Liver (tissue), 9 donors: ENCODE results near the gene CUBN. TPM values are rescaled to one million over a fixed set of nuclear protein-coding genes. Genes with fewer than 3 reads are reported as not detected.

ENCODE experiments used
- DNase-seq: peaks from one replicate; pipeline ENCODE4 v3.0.0-alpha.2; 2017; ENCODE audit warnings: low spot score
- H3K27ac ChIP-seq, 2 donors: one replicate each; pipeline ENCODE4 v1.7.0; 2013; ENCODE audit warnings: inconsistent platforms in 2 of 2, low read length in 2 of 2, control low read depth in 1 of 2, low read depth in 1 of 2, mild to moderate bottlenecking in 1 of 2
- H3K27me3 ChIP-seq, 4 donors: one replicate each; pipeline versions ENCODE4 v1.6.1 to v1.7.0; 2013; ENCODE audit warnings: low read length in 3 of 4, inconsistent platforms in 1 of 4, mild to moderate bottlenecking in 1 of 4, moderate library complexity in 1 of 4; ENCODE audit not compliant: control insufficient read depth in 4 of 4, insufficient read depth in 4 of 4
- H3K36me3 ChIP-seq, 4 donors: one replicate each; pipeline versions ENCODE4 v1.6.1 to v1.7.0; 2013; ENCODE audit warnings: low read length in 3 of 4, mild to moderate bottlenecking in 3 of 4, low read depth in 1 of 4, moderate library complexity in 1 of 4; ENCODE audit not compliant: control insufficient read depth in 4 of 4, insufficient read depth in 3 of 4
- H3K4me1 ChIP-seq, 4 donors: one replicate each; pipeline versions ENCODE4 v1.6.1 to v1.7.0; 2013; ENCODE audit warnings: low read length in 3 of 4, mild to moderate bottlenecking in 3 of 4, moderate library complexity in 1 of 4; ENCODE audit not compliant: control insufficient read depth in 4 of 4, insufficient read depth in 4 of 4
- H3K4me3 ChIP-seq, 3 donors: one replicate each; pipeline versions ENCODE4 v1.6.1 to v1.7.0; 2013; ENCODE audit warnings: low read length in 3 of 3, control low read depth in 1 of 3, low read depth in 1 of 3, mild to moderate bottlenecking in 1 of 3
- H3K9ac ChIP-seq, 2 donors: one replicate each; pipeline ENCODE4 v1.7.0; 2013; ENCODE audit warnings: low read length in 2 of 2, mild to moderate bottlenecking in 2 of 2, moderate library complexity in 2 of 2, control low read depth in 1 of 2, low read depth in 1 of 2
- H3K9me3 ChIP-seq, 4 donors: one replicate each; pipeline versions ENCODE4 v1.6.1 to v1.7.0; 2013; ENCODE audit warnings: low read length in 3 of 4; ENCODE audit not compliant: control insufficient read depth in 4 of 4
- EGR1 ChIP-seq, 2 donors: IDR thresholded peaks; 2 replicates each; pipeline ENCODE4 v1.6.1; 2016 to 2018; ENCODE audit warnings: antibody characterized with exemption in 2 of 2, low read depth in 2 of 2
- FOXA1 ChIP-seq: IDR thresholded peaks from 2 replicates; pipeline ENCODE4 v1.6.1; 2016; ENCODE audit warnings: antibody characterized with exemption
- FOXA2 ChIP-seq: IDR thresholded peaks from 2 replicates; pipeline ENCODE4 v1.6.1; 2016; ENCODE audit warnings: antibody characterized with exemption
- HNF4A ChIP-seq, 2 donors: conservative IDR thresholded peaks; 2 replicates each; pipeline ENCODE4 v1.6.1; 2016; ENCODE audit warnings: antibody characterized with exemption in 2 of 2, mild to moderate bottlenecking in 2 of 2
- HNF4G ChIP-seq: IDR thresholded peaks from 2 replicates; pipeline ENCODE4 v1.6.1; 2016; ENCODE audit warnings: antibody characterized with exemption
- JUND ChIP-seq, 2 donors: IDR thresholded peaks; 2 replicates each; pipeline ENCODE4 v1.6.1; 2016; ENCODE audit warnings: antibody characterized with exemption in 2 of 2
- NR2F2 ChIP-seq: IDR thresholded peaks from 2 replicates; pipeline ENCODE4 v1.6.1; 2016; ENCODE audit warnings: antibody characterized with exemption
- RAD21 ChIP-seq, 2 donors: IDR thresholded peaks; 2 replicates each; pipeline ENCODE4 v1.6.1; 2016; ENCODE audit warnings: antibody characterized with exemption in 2 of 2, mild to moderate bottlenecking in 2 of 2
- RXRA ChIP-seq, 2 donors: IDR thresholded peaks; 2 replicates each; pipeline ENCODE4 v1.6.1; 2017 to 2018; ENCODE audit warnings: antibody characterized with exemption in 2 of 2, mild to moderate bottlenecking in 1 of 2
- SP1 ChIP-seq: IDR thresholded peaks from 2 replicates; pipeline ENCODE4 v1.6.1; 2018; ENCODE audit warnings: antibody characterized with exemption, mild to moderate bottlenecking
- TAF1 ChIP-seq: conservative IDR thresholded peaks from 2 replicates; pipeline ENCODE4 v1.6.1; 2016; ENCODE audit warnings: antibody characterized with exemption, mild to moderate bottlenecking
- YY1 ChIP-seq: IDR thresholded peaks from 2 replicates; pipeline ENCODE4 v1.6.1; 2016; ENCODE audit warnings: antibody characterized with exemption, mild to moderate bottlenecking
- WGBS: extraction: QIAGEN DNeasy Blood & Tissue Kit; methylation state at CpG from one replicate; pipeline ENCODE4 v1.1.7; 2013; 5-methylcytosine and 5-hydroxymethylcytosine counted together
- polyA plus RNA-seq, 2 donors: library from polyadenylated mRNA; stranded (reverse) in 1 of 2; unstranded in 1 of 2; fragments of 200-250 nt in 1 of 2; fragments of >200 nt in 1 of 2; fragmentation: Nextera tagmentation in 1 of 2; extraction: Ambion mirVana in 1 of 2; gene quantifications; one replicate each; pipeline versions ENCODE4 v1.2.1 to v1.2.3, GENCODE V29; 2013 to 2015
- total RNA-seq, 2 donors: library from RNA; depleted of rRNA; stranded (reverse); fragments of >200 nt; gene quantifications; one replicate each; pipeline ENCODE4 v1.2.3, GENCODE V29; 2014
- TF ChIP-seq, protein P1 (sequence below): IDR thresholded peaks from 2 replicates; pipeline ENCODE4 v1.6.1; 2016; ENCODE audit warnings: antibody characterized with exemption
- TF ChIP-seq, protein P2 (sequence below): fragments of 150-350 bp; IDR thresholded peaks from 2 replicates; pipeline ENCODE4 v1.5.1; 2017; ENCODE audit warnings: improper control_type of control experiment, low read depth, low read length; ENCODE audit not compliant: missing input control
- TF ChIP-seq, protein P3 (sequence below): IDR thresholded peaks from 2 replicates; pipeline ENCODE4 v1.6.1; 2016; ENCODE audit warnings: antibody characterized with exemption
- TF ChIP-seq, protein P4 (sequence below): IDR thresholded peaks from 2 replicates; pipeline ENCODE4 v1.6.1; 2016; ENCODE audit warnings: antibody characterized with exemption, mild to moderate bottlenecking
- TF ChIP-seq, protein P5 (sequence below): IDR thresholded peaks from 2 replicates; pipeline ENCODE4 v1.6.1; 2016; ENCODE audit warnings: antibody characterized with exemption
- donor health status: healthy.
- donor health status: healthy.
- donor health status: healthy.
- donor health status: healthy.
- donor health status: healthy.

The CUBN gene
- total and polyA plus RNA-seq, 4 donors = 0.01 to 0.67 (median 0.30) TPM

DNA sequence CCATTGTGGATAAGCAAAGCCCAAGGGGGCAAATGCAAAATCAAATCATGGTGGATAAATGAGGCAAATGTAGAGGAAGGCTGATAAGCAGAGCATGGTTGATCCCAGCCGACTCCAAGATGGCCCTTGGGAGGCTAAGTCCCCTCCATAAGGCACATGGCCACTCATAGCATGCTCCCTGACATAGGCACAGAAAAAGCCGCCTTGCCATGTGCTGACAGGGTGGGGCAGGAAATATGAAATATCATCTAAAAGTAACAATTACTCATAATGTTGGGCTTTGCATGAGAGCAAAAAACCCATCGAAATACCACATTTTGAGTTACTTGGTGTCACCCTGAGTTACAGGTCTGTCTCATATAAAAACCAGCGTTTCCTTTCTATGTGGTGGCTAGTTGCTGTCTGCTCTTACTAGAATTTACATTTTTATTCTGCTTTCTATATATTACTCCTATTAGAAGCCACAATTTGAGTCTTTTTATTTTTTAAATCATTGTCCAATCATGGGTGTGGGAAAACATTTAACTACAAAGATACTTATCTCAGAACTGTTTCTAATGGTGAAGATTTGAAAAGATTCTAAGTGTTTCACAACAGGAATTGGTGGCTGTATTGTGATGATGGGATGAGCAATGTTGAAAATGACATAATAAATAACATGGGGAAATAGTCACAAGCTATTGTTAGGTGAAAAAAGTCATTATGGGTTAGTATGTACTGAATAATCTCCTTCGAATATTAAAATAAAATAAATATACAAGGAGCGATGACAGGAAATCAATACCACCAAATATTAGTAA is 102.7 kb downstream of the CUBN start:
- no peak for DNase-seq
- H3K9ac ChIP-seq = no peak overlapping the region
- no peak overlapping the region for H3K4me3 ChIP-seq
- no peaks in the 10 kb centered on the region for H3K27me3 ChIP-seq
- H3K27ac ChIP-seq = no peak overlapping the region
- no peak for TF ChIP-seq FOXA1
- TF ChIP-seq, protein P1, sequence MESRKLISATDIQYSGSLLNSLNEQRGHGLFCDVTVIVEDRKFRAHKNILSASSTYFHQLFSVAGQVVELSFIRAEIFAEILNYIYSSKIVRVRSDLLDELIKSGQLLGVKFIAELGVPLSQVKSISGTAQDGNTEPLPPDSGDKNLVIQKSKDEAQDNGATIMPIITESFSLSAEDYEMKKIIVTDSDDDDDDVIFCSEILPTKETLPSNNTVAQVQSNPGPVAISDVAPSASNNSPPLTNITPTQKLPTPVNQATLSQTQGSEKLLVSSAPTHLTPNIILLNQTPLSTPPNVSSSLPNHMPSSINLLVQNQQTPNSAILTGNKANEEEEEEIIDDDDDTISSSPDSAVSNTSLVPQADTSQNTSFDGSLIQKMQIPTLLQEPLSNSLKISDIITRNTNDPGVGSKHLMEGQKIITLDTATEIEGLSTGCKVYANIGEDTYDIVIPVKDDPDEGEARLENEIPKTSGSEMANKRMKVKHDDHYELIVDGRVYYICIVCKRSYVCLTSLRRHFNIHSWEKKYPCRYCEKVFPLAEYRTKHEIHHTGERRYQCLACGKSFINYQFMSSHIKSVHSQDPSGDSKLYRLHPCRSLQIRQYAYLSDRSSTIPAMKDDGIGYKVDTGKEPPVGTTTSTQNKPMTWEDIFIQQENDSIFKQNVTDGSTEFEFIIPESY = no peak
- no peak for TF ChIP-seq TAF1
- TF ChIP-seq HNF4G = no peak
- TF ChIP-seq SP1 = no peak
- TF ChIP-seq RAD21 (IDR thresholded peaks at IDR 0.05) = no peak
- TF ChIP-seq HNF4A (conservative IDR thresholded peaks at IDR 0.05) = no peak
- no peak for TF ChIP-seq RXRA (IDR thresholded peaks at IDR 0.05)
- TF ChIP-seq NR2F2 = no peak
- TF ChIP-seq, protein P2, sequence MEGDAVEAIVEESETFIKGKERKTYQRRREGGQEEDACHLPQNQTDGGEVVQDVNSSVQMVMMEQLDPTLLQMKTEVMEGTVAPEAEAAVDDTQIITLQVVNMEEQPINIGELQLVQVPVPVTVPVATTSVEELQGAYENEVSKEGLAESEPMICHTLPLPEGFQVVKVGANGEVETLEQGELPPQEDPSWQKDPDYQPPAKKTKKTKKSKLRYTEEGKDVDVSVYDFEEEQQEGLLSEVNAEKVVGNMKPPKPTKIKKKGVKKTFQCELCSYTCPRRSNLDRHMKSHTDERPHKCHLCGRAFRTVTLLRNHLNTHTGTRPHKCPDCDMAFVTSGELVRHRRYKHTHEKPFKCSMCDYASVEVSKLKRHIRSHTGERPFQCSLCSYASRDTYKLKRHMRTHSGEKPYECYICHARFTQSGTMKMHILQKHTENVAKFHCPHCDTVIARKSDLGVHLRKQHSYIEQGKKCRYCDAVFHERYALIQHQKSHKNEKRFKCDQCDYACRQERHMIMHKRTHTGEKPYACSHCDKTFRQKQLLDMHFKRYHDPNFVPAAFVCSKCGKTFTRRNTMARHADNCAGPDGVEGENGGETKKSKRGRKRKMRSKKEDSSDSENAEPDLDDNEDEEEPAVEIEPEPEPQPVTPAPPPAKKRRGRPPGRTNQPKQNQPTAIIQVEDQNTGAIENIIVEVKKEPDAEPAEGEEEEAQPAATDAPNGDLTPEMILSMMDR = no peak
- TF ChIP-seq, protein P3, sequence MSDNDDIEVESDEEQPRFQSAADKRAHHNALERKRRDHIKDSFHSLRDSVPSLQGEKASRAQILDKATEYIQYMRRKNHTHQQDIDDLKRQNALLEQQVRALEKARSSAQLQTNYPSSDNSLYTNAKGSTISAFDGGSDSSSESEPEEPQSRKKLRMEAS = no peak
- TF ChIP-seq, protein P4, sequence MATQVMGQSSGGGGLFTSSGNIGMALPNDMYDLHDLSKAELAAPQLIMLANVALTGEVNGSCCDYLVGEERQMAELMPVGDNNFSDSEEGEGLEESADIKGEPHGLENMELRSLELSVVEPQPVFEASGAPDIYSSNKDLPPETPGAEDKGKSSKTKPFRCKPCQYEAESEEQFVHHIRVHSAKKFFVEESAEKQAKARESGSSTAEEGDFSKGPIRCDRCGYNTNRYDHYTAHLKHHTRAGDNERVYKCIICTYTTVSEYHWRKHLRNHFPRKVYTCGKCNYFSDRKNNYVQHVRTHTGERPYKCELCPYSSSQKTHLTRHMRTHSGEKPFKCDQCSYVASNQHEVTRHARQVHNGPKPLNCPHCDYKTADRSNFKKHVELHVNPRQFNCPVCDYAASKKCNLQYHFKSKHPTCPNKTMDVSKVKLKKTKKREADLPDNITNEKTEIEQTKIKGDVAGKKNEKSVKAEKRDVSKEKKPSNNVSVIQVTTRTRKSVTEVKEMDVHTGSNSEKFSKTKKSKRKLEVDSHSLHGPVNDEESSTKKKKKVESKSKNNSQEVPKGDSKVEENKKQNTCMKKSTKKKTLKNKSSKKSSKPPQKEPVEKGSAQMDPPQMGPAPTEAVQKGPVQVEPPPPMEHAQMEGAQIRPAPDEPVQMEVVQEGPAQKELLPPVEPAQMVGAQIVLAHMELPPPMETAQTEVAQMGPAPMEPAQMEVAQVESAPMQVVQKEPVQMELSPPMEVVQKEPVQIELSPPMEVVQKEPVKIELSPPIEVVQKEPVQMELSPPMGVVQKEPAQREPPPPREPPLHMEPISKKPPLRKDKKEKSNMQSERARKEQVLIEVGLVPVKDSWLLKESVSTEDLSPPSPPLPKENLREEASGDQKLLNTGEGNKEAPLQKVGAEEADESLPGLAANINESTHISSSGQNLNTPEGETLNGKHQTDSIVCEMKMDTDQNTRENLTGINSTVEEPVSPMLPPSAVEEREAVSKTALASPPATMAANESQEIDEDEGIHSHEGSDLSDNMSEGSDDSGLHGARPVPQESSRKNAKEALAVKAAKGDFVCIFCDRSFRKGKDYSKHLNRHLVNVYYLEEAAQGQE = no peak
- TF ChIP-seq FOXA2 = no peak
- TF ChIP-seq, protein P5, sequence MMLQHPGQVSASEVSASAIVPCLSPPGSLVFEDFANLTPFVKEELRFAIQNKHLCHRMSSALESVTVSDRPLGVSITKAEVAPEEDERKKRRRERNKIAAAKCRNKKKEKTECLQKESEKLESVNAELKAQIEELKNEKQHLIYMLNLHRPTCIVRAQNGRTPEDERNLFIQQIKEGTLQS = no peak
- no peak for TF ChIP-seq YY1
- TF ChIP-seq JUND (IDR thresholded peaks at IDR 0.05) = no peak
- no peak for TF ChIP-seq EGR1 (IDR thresholded peaks at IDR 0.05; ENCODE audit: low read depth in 2 of 2)
- WGBS = 84% methylated on average over 6 of the region's 6 CpGs
- H3K4me1 ChIP-seq = no peaks in the 10 kb centered on the region
- H3K36me3 ChIP-seq = no peaks in the 10 kb centered on the region
- H3K9me3 ChIP-seq = no peaks in the 10 kb centered on the region
